ENCODE measurements around the gene GPR89B.
"Not testable (repeated sequence)": the region's sequence is repeated elsewhere in the genome, so short reads cannot be mapped to it uniquely, and the experiment has no call there.

Gene GPR89B

GRCh38 chr1:147928236-147929132 is at the start of gene GPR89B:
TSS of gene GPR89B (plus strand) at chr1:147928420. CDS start at chr1:147928537, 117 bp downstream.
- DNase-seq, result peak; percentile 93

- DNase-seq, result no peak
These were observed 48.3 kb upstream of the GPR89B start for GRCh38 chr1:147879911-147880310.

DNA sequence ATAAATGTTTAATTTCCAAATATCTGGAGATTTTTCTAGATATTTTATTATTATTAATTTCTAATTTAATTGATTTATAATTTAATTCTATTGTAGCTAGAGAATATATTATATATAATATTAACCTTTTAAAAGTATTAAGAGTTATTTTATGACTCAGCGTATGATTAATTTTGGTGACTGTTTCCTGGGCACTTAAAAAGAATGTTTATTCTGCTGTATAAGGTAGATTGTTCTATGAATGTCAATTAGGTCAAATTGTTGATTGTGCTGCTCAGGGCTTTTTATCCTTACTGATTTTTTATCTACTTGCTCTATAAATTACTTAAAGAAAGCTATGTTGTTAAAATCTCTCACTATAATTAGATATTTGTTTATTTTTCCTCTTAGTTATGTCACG is 45.7 kb upstream of the GPR89B start:
- no peak for DNase-seq

DNA sequence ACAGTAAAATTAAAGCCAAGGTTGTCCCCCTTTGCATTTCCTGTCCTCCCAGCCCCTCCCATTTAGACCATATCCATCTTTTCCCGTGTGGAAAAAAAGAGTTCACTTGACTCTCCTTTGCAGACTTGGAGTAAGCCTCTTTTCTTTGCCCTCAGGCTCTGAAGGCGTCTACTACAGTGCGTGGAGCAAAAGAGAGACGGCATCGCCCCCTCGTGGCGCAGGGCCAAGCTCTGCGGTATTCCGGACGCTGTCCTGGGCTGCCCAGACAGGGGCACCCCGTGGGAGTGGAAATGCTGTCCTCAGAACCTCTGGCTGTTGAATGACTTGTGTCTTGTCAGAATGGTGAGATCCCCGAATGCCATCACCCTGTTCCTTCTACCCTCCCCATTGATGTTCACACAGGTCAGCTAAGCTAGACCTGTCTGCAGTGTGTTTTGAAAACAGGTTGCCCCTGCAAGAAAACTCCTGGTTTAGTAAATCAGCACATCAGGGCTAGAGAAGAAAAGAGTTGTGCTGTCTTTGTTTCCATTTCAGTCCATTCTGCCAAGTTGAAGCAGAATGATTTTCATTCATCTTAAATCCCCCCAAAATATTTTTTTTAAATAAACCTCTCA is 37.9 kb upstream of the GPR89B start:
- peak; percentile 36 for DNase-seq

DNA sequence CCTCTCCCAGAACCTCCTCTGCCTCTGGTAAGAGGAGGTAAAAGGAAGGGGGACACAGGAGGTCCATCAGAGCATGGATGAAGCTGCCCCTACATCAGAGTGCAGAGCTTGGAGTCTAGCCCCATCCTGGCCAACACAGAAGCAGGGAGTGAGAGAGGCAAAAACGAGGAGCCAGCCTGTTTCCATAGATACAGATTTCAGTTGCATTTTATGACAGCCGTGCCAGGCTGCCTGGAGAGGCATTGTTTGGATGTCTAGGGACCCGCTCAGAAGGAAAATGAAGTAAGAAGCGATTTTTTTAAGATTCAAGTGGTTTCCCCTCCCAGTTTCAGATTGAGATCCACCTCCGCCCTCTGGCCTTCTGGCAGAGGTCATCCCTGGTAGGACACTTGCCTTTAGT is 37.1 kb upstream of the GPR89B start:
- no peak for DNase-seq

DNA sequence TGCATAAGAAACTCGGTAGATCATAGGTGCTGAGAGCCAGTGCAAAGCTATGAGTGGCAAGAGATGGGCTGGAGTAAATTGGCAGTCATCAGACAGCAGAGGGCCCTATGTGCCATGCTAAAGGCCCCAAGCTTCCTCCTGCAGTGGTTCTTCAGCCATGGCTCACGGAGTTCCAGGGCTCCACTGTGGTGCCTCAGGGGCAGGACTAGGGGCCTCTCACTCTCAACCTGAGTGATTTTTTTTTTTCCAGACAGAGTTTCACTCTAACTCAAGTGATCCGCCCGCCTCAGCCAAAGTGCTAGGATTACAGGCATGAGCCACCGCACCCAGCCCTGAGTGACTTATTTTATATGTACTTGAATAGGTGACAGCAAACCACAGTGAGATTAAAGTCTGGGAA is 36.0 kb upstream of the GPR89B start:
- DNase-seq, result no peak

DNA sequence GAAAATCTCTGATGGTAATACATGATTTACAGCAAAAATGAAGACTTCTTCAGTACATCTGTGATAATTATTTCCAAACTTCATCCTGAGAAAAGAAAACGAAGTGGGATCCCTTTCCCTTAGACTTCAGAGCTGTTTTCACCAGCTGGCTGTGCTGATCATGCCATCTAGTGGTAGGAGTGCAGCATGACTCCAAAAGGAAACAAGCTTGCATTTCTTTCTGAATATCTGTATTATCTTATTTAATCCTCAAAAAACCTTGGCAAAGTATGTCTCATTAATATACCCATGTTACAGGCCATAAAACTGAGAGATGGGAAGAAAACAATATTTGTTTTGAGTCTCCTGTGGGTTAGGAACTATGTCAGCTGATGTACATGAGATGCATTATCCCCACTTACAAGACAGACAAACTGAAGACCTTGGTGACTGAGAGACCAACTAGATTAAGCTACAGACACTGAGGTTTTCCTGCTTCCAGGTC is 35.4 kb upstream of the GPR89B start:
- DNase-seq, result peak; percentile 7

DNA sequence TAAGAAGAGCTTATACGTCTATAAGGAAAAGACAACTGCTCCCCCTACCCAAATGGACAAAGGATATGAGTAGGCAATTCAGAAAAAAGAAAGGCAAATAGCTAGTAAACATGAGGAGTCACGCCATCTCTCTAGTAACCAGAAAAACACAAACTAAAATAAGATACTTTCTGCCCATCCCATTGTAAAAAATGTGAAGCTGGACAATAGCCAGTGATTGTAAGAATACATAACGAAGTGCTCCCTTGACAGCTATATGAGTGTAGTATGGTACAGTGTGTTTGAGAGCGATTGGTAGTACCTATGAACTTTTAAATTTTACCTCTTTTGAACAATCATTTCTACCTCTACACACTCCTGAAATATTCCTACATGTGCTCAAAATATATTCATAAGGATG is 33.1 kb upstream of the GPR89B start:
- DNase-seq, result no peak

DNA sequence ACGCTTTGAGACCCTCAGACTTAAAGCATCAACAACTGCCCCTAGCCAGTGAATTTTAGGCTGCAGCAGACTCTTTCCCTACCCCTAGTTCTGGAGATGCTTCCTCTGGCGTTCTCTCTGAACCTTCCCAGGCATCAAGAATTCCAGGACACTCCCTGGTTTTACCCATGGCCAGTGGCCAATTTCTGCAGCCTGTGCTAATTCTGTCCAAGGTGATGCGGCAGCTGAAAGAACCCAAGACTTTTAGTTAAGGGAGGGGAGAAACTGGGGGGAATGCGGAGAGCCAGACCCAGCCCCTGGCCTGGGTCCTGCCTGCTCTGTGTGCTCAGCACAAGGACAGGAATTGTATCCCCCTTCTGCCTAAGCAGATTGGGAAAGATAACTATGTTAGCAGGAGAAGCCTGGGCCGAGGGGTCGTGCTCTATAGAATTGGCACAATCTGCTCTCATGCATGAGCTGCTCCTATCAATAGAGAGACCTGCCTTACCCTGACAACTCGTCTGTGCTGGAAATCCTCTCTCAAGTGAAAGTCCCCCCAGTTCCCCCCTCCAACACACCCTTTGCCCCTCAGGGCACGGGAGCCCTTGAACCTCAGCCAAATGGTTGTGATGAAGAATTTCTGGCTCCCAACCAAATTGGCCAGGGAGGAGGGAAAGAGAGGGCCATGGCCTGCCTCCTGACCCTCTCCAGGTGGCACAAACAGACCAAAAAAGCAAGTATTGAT is 31.0 kb upstream of the GPR89B start:
- no peak for DNase-seq

- no peak for DNase-seq
These were observed 30.4 kb upstream of the GPR89B start for GRCh38 chr1:147897789-147898188.

DNA sequence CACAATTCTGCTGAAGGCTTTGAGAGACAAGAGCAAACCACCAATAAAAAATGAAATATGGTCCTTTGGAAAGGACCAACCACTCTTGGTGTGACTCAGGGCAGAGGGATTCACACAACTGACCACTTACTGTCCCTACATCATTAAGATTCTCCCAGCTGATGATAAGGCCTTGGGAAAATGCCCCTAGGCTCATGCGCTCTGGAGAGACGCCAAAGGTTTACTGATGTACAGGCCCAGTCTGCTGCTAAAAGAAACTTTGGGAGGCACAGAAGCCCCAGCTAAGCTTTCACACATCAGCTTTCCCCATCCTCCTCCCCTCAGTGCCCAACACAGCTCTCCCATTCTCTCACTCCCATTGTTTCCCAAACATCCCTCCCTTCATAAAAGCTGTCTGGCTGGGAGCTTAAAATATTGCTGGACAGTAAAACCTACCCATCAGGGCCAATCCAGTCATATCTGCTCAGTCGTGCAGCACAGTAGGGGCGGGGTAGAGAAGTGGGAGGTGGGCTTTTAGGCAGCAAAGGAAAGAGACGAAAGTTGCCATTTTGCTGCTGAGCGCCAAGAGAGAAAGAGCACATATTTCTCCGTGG is 25.9 kb upstream of the GPR89B start, which contains the start of gene GJA8:
TSS of gene GJA8 (plus strand) at position 543 of the 593 bp plus-strand sequence. CDS start 5,161 bp downstream, outside the sequence.
- DNase-seq, result no peak

DNA sequence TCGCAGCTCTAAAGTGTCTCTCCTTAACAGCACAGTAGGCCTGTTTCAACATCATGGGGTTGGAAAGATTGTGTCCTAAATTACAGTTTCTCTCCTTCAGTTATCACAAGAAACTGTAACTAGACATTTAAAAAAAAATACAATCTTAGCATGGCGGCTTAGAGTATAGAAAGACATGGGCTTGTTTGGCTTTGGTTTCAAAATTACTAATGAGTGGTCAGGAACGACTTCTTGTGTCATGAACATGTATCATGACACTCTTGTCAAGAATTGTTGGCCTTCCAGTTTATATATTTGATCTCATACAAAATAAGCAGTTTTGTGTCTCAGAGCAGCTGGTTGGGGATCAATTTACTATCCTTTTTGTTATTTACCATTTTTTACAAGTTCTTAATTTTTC is 23.5 kb upstream of the GPR89B start:
- DNase-seq, result no peak

DNA sequence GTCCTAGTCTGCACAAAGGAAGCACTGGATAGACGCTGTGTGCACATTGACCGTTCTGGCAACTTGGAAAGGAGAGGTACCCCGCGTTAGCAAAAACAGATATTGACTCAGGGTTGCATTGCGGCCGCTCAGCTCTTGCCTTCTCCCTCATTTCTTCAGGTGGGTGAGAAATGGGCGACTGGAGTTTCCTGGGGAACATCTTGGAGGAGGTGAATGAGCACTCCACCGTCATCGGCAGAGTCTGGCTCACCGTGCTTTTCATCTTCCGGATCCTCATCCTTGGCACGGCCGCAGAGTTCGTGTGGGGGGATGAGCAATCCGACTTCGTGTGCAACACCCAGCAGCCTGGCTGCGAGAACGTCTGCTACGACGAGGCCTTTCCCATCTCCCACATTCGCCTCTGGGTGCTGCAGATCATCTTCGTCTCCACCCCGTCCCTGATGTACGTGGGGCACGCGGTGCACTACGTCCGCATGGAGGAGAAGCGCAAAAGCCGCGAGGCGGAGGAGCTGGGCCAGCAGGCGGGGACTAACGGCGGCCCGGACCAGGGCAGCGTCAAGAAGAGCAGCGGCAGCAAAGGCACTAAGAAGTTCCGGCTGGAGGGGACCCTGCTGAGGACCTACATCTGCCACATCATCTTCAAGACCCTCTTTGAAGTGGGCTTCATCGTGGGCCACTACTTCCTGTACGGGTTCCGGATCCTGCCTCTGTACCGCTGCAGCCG is 20.3 kb upstream of the GPR89B start:
- DNase-seq, result no peak

- no peak for DNase-seq
These were observed 15.7 kb upstream of the GPR89B start for GRCh38 chr1:147912553-147912952.

GRCh38 chr1:147913362-147913942 is 14.8 kb upstream of the GPR89B start:
- DNase-seq, result no peak

GRCh38 chr1:147919896-147920295 is 8.3 kb upstream of the GPR89B start:
- DNase-seq, result no peak

GRCh38 chr1:147924813-147925212 is 3.4 kb upstream of the GPR89B start:
- no peak for DNase-seq

DNA sequence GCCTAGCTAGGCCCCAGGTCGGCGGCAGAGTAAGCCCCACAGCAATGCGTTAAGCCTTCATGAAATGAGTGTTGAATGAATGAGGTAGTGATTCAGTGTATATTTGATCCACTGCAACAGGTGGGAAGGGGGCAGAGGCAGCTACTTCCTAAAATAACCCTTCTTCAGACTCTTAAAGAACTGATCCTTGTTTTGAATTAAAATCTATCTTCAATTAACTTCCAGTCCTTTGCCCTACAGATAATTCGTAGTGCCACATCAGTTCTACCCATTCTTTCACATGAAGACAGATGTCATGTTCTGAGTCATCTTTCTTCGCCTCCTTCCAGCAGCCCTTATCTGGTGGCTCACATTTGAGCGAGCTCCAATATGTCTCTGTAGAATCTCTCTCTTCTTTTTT is 1.0 kb upstream of the GPR89B start:
- DNase-seq, result not testable (repeated sequence)

- not testable (repeated sequence) for DNase-seq
These were observed 531 bp upstream of the GPR89B start for GRCh38 chr1:147927689-147928088.

GRCh38 chr1:147931137-147931536 is 2.9 kb downstream of the GPR89B start:
- not testable (repeated sequence) for DNase-seq

GRCh38 chr1:147935296-147935695 is 7.1 kb downstream of the GPR89B start:
- not testable (repeated sequence) for DNase-seq

DNA sequence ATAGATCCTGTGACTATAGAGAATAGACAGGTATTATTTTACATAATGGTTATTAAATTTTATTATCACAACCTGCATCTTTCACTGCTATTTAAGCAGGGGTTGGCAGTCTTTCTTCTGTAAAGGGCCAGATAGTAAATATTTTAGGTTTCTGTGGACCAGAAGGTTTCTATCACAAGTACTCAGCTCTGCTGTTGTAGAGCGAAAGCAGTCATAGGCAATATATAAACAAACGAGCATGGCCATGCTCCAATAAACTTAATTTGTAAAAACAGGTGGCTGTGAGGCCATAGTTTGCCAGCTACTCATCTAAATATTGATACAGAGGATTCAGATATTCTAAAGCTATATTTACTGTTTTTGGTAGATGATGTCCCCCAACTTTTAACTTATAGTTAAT is 12.2 kb downstream of the GPR89B start:
- DNase-seq, result not testable (repeated sequence)

Measured in CD4-positive, alpha-beta T cell treated with Interferon gamma for 1 hour (primary cell).